Measurements from ENCODE around the gene TRPM4.

Gene TRPM4

GRCh38 chr19:49255674-49256073, 98.1 kb downstream of the TRPM4 start:
- TF ChIP-seq ZNF565 (CRISPR knock-in tag; conservative IDR thresholded peaks at IDR 0.05; ENCODE audit: low read depth) (no peak), ZNF8 (CRISPR knock-in tag; IDR thresholded peaks at IDR 0.05) (no peak), OSR1 (CRISPR knock-in tag; IDR thresholded peaks at IDR 0.05) (no peak), ESRRG (CRISPR knock-in tag; IDR thresholded peaks at IDR 0.05) (no peak), ISL1 (CRISPR knock-in tag; IDR thresholded peaks at IDR 0.05) (no peak), TCF4 (CRISPR knock-in tag; IDR thresholded peaks at IDR 0.05; ENCODE audit: borderline replicate concordance) (no peak)
- TF ChIP-seq, protein P1, sequence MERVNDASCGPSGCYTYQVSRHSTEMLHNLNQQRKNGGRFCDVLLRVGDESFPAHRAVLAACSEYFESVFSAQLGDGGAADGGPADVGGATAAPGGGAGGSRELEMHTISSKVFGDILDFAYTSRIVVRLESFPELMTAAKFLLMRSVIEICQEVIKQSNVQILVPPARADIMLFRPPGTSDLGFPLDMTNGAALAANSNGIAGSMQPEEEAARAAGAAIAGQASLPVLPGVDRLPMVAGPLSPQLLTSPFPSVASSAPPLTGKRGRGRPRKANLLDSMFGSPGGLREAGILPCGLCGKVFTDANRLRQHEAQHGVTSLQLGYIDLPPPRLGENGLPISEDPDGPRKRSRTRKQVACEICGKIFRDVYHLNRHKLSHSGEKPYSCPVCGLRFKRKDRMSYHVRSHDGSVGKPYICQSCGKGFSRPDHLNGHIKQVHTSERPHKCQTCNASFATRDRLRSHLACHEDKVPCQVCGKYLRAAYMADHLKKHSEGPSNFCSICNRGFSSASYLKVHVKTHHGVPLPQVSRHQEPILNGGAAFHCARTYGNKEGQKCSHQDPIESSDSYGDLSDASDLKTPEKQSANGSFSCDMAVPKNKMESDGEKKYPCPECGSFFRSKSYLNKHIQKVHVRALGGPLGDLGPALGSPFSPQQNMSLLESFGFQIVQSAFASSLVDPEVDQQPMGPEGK (CRISPR knock-in tag; IDR thresholded peaks at IDR 0.05; ENCODE audit: borderline replicate concordance) = no peak
- no peak for ATAC-seq

- no peak for ATAC-seq
- no peak for TF ChIP-seq ARNTL (CRISPR knock-in tag; IDR thresholded peaks at IDR 0.05; ENCODE audit: borderline replicate concordance, low read depth)
These were observed 99.1 kb downstream of the TRPM4 start for GRCh38 chr19:49256691-49257090.
